ENCODE data around the gene SCYL3. TPM values are rescaled to one million over a fixed set of nuclear protein-coding genes. Genes with fewer than 3 reads are reported as not detected.

The SCYL3 gene
- total RNA-seq, 6 experiments from 2014 or later = 6.2 to 9.3 (median 8.3) TPM

- Histone ChIP-seq H3K27ac (no peak overlapping the region), H3K36me3 (peaks cover 0 to 33% (median 8%) of the 10 kb centered on the region in 4 donors)
- intact Hi-C loops (cut with DNase I) = no loop called here
Observed at GRCh38 chr1:169879034-169879840, 14.5 kb downstream of the SCYL3 start.

GRCh38 chr1:169878498-169878897, 15.2 kb downstream of the SCYL3 start:
- H3K27me3 ChIP-seq = no peaks in the 10 kb centered on the region
- no peaks in the 10 kb centered on the region for H3K9me3 ChIP-seq
- H3K27ac ChIP-seq = no peak overlapping the region
- whole genome bisulfite sequencing (ENCODE audit: insufficient coverage, low coverage, low lambda C conversion rate, missing lambda C conversion rate) = 92% methylated on average over 4 of the region's 4 CpGs
- DNase-seq (no peak), ATAC-seq (peak in 1 of 4 donors; percentile 24)
- intact Hi-C loops (cut with DNase I) = no loop called here
- peaks cover 0 to 40% (median 9%) of the 10 kb centered on the region in 4 donors for H3K36me3 ChIP-seq
- TF ChIP-seq, protein P1, sequence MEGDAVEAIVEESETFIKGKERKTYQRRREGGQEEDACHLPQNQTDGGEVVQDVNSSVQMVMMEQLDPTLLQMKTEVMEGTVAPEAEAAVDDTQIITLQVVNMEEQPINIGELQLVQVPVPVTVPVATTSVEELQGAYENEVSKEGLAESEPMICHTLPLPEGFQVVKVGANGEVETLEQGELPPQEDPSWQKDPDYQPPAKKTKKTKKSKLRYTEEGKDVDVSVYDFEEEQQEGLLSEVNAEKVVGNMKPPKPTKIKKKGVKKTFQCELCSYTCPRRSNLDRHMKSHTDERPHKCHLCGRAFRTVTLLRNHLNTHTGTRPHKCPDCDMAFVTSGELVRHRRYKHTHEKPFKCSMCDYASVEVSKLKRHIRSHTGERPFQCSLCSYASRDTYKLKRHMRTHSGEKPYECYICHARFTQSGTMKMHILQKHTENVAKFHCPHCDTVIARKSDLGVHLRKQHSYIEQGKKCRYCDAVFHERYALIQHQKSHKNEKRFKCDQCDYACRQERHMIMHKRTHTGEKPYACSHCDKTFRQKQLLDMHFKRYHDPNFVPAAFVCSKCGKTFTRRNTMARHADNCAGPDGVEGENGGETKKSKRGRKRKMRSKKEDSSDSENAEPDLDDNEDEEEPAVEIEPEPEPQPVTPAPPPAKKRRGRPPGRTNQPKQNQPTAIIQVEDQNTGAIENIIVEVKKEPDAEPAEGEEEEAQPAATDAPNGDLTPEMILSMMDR (IDR thresholded peaks at IDR 0.05) = no peak
- TF ChIP-seq POLR2A (IDR thresholded peaks at IDR 0.05) = no peak
- H3K4me3 ChIP-seq = no peak overlapping the region
- H3K4me1 ChIP-seq = peaks cover 0 to 19% (median 3%) of the 10 kb centered on the region in 4 donors

More at GRCh38 chr1:169879034-169879840, 14.5 kb downstream of the SCYL3 start:
- H3K4me1 ChIP-seq = peaks cover 0 to 19% (median 3%) of the 10 kb centered on the region in 4 donors
- H3K4me3 ChIP-seq = no peak overlapping the region
- TF ChIP-seq POLR2A (IDR thresholded peaks at IDR 0.05) = no peak
- TF ChIP-seq, protein P1 (IDR thresholded peaks at IDR 0.05) = no peak
- ATAC-seq (no peak), DNase-seq (no peak)
- H3K9me3 ChIP-seq = no peaks in the 10 kb centered on the region
- no peaks in the 10 kb centered on the region for H3K27me3 ChIP-seq
- WGBS (ENCODE audit: insufficient coverage, low coverage, low lambda C conversion rate, missing lambda C conversion rate) = 80% methylated on average over 4 of the region's 4 CpGs

DNA sequence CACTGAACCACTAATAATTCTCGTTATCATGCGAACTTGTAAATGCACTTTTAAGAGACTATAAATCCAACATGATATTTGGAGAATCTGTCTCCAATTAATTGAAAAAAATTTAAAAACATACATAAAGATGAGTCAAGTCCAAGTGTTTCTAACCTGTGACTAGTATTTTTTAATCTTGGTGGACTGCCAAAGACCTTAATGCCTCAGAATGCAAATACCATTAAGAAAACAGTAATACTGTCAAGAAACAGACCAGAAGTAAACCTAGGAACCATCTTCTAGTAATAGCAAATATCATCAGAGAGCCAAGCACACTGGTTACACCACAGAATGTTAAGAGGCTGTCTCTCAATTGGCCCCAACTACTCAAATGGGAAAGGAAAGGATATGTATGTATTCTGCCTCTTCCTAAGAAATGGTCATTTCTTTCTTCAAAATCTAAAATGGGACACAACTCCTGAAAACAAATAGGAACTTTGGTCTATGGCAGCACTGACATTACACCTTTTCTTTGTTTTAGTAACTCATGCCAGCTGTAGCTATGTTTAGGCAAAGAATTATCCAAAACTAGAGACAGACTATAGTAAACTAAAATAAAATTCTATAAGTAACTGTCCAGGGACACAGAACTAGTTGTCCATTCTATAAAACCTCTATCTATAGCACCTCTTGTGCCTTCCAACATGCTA, 15.8 kb downstream of the SCYL3 start:
- no peaks in the 10 kb centered on the region for H3K27me3 ChIP-seq
- peaks cover 0 to 19% (median 3%) of the 10 kb centered on the region in 4 donors for H3K4me1 ChIP-seq
- ATAC-seq (peak in 3 of 4 donors; percentile 24 to 66 (median 38)), DNase-seq (no peak)
- H3K9me3 ChIP-seq = no peaks in the 10 kb centered on the region
- 92% methylated on average over 2 of the region's 2 CpGs for WGBS (ENCODE audit: insufficient coverage, low coverage, low lambda C conversion rate, missing lambda C conversion rate)
- peaks cover 0 to 46% (median 11%) of the 10 kb centered on the region in 4 donors for H3K36me3 ChIP-seq
- no peak overlapping the region for H3K4me3 ChIP-seq
- TF ChIP-seq, protein P1 (IDR thresholded peaks at IDR 0.05) = no peak
- TF ChIP-seq POLR2A (IDR thresholded peaks at IDR 0.05) = no peak
- intact Hi-C loops (cut with DNase I) = no loop called here
- H3K27ac ChIP-seq = no peak overlapping the region

GRCh38 chr1:169874229-169874628, 19.5 kb downstream of the SCYL3 start:
- no peak for TF ChIP-seq POLR2A (IDR thresholded peaks at IDR 0.05)
- TF ChIP-seq, protein P1 (IDR thresholded peaks at IDR 0.05) = no peak
- DNase-seq (no peak), ATAC-seq (no peak)
- no peak overlapping the region for H3K27ac ChIP-seq
- no peak overlapping the region for H3K4me3 ChIP-seq
- H3K36me3 ChIP-seq = peaks cover 0 to 75% (median 31%) of the 10 kb centered on the region in 4 donors
- intact Hi-C loops (cut with DNase I) = no loop called here
- WGBS (ENCODE audit: insufficient coverage, low coverage, low lambda C conversion rate, missing lambda C conversion rate) = 91% methylated on average over 3 of the region's 3 CpGs
- H3K4me1 ChIP-seq = peaks cover 0 to 18% (median 3%) of the 10 kb centered on the region in 4 donors
- H3K27me3 ChIP-seq = no peaks in the 10 kb centered on the region
- H3K9me3 ChIP-seq = no peaks in the 10 kb centered on the region

Measured in right lobe of liver (tissue), 6 donors.